Measurements from ENCODE around the gene PFN3. TPM values are rescaled to one million over a fixed set of nuclear protein-coding genes. Genes with fewer than 3 reads are reported as not detected.

Gene PFN3
- total and polyA plus RNA-seq, 2 of the 13 experiments (the other 11 are each of a cell fraction or from before 2014, with no cell fraction given) = not detected

- TF ChIP-seq MXD3 (CRISPR knock-in tag; IDR thresholded peaks at IDR 0.05) (peak; percentile 61), JARID2 (CRISPR knock-in tag; IDR thresholded peaks at IDR 0.05; ENCODE audit: insufficient replicate concordance) (no peak), CCAR2 (optimal IDR thresholded peaks at IDR 0.05; ENCODE audit: low read depth, low read length) (no peak), ZFP36L1 (CRISPR knock-in tag; IDR thresholded peaks at IDR 0.05) (no peak), MAFG (CRISPR knock-in tag; IDR thresholded peaks at IDR 0.05) (no peak), GABPB1 (CRISPR knock-in tag; IDR thresholded peaks at IDR 0.05) (peak; percentile 74), FLYWCH1 (CRISPR knock-in tag; IDR thresholded peaks at IDR 0.05) (no peak), MNT (IDR thresholded peaks at IDR 0.05) (peak; percentile 60), ERF (CRISPR knock-in tag; IDR thresholded peaks at IDR 0.05) (peak; percentile 50; the same call in 1 of the 2 replicates), ZZZ3 (CRISPR knock-in tag; IDR thresholded peaks at IDR 0.05; ENCODE audit: borderline replicate concordance) (no peak; the same call in 1 of the 2 replicates), ZNF891 (CRISPR knock-in tag; IDR thresholded peaks at IDR 0.05) (0 out of 2 replicates have a peak, but pooled peaks have one; percentile 32), UBTF (CRISPR knock-in tag; IDR thresholded peaks at IDR 0.05) (peak; percentile 71), ZNF841 (CRISPR knock-in tag; IDR thresholded peaks at IDR 0.05; ENCODE audit: borderline replicate concordance) (no peak), NFE2 (CRISPR knock-in tag; IDR thresholded peaks at IDR 0.05) (no peak), CCDC6 (CRISPR knock-in tag; IDR thresholded peaks at IDR 0.05) (no peak), ZNF207 (IDR thresholded peaks at IDR 0.05; ENCODE audit: borderline replicate concordance) (no peak), TOE1 (CRISPR knock-in tag; IDR thresholded peaks at IDR 0.05) (no peak), HNF1B (CRISPR knock-in tag; IDR thresholded peaks at IDR 0.05) (peak; percentile 27; the same call in 1 of the 2 replicates), ZNF589 (CRISPR knock-in tag; conservative IDR thresholded peaks at IDR 0.05) (0 out of 2 replicates have a peak, but pooled peaks have one; percentile 32), NR0B2 (CRISPR knock-in tag; IDR thresholded peaks at IDR 0.05) (peak; percentile 29; the same call in 1 of the 2 replicates), BRF2 (CRISPR knock-in tag; IDR thresholded peaks at IDR 0.05) (no peak), SMYD3 (CRISPR knock-in tag; IDR thresholded peaks at IDR 0.05) (no peak), NFKB2 (CRISPR knock-in tag; IDR thresholded peaks at IDR 0.05; ENCODE audit: borderline replicate concordance) (no peak)
Measured at GRCh38 chr5:177447611-177448243, 47.3 kb upstream of the PFN3 start (continued).

Measured in HepG2 (cell line).